H54 (cell line): ENCODE results near the gene KCNN1.

Experiments used
- DNase-seq: peaks from one replicate; pipeline ENCODE4 v3.0.0; 2011; ENCODE audit warnings: low spot score, mixed read lengths; ENCODE audit not compliant: insufficient read length
- FAIRE-seq: peaks from 3 replicates; lab custom pipeline; 2011; peaks lifted over from hg19 to GRCh38; lab: Jason Lieb, UNC
- POLR2A ChIP-seq: IDR thresholded peaks from 2 replicates; pipeline ENCODE4 v1.6.1; 2011; ENCODE audit warnings: low read depth, mild to moderate bottlenecking, low read length

The KCNN1 gene

DNA sequence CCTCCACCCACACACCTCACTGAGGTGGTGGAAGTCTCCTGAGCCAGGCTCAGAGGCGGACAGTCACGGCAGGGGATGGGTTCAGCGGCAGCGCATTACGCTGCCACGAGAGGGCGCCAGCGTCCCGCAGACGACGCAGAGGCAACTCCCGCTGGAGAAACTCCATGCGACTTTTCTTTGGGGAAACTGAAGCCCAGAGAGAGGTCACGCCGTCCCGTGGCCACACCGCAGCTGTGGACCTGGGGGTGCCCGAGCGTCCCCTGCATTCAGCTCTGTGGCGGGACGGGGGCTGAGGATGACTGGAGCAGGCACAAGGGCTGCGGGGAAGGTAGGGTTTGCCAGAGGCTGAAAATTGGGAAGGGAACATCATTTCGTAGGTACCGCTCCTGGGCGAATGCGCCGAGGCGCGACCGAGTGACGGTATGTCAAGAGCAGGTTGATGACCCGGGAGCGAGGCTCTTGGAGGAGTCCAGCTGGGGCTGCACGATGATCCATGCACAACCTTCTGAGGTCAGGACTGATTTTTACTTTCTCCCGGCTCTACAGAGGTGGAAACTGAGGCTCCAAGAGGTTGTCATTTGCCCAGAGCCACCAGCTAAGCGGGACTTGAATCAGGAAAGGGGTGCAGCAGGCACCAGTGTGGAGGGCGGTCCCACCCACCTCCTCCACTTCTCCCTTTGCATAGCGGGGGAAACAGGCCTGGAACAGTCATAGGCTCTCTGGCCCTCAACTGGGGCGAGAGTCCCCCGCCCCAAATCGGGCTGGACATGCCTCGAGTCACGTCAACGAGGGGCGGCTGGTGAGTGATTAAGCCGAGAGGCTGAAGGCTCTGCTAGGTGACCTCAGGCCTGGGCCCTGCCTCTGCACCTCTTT, 40.4 kb downstream of the KCNN1 start:
- TF ChIP-seq POLR2A = no peak
- peak; percentile 95 for DNase-seq
- FAIRE-seq = no peak

DNA sequence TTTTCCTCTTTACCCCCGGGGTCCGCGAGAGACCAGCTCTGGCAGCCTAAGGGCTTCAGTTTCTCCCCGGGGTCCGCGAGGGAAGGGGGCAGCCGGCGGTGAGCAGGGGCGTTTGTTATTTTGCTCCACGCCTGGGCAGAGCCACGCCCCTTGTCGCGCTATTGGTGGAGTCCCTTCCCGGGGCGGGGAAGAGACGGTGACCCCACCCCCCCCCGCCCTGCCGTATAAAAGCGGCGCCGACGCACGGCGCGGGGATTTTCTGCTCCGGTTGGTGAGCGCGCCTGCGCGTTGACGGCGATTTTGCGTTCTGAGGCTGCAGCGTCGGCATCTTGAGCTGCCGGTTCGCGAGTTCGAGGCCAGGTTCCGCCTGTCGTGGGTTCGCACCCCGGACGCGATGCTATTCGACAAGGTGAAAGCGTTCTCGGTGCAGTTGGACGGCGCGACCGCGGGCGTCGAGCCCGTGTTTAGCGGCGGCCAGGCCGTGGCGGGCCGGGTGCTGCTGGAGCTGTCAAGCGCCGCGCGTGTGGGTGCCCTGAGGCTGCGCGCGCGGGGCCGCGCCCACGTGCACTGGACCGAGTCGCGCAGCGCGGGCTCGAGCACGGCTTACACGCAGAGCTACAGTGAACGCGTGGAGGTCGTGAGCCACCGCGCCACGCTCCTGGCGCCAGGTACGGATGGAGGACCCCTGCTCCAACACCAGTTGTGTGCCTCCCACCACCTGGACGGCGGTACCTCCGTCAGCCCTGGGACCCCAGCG, 41.2 kb downstream of the KCNN1 start, which contains the start of gene ARRDC2:
Gene ARRDC2 (plus strand): TSS at position 254 of the 757 bp plus-strand sequence. CDS start 141 bp downstream, at position 395.
- FAIRE-seq (no peak), DNase-seq (peak; percentile 97)
- peak; percentile 41 for TF ChIP-seq POLR2A

DNA sequence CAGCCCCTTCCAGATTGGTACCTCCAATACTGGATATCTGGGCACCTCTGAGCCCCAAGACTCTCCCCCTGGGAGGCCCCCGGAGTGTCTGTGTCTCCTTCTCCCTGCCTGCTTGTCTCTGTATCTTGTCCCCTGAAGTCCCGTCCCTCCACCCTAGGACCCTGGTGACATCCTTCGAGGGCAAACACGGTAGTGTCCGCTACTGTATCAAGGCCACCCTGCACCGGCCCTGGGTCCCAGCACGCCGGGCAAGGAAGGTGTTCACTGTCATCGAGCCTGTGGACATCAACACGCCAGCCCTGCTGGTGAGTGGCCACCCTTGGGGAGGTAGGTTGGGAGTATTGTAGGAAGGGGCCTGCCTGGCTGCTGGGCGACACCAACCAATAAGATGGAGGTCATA, 41.9 kb downstream of the KCNN1 start:
- TF ChIP-seq POLR2A = no peak
- FAIRE-seq (no peak), DNase-seq (no peak)

DNA sequence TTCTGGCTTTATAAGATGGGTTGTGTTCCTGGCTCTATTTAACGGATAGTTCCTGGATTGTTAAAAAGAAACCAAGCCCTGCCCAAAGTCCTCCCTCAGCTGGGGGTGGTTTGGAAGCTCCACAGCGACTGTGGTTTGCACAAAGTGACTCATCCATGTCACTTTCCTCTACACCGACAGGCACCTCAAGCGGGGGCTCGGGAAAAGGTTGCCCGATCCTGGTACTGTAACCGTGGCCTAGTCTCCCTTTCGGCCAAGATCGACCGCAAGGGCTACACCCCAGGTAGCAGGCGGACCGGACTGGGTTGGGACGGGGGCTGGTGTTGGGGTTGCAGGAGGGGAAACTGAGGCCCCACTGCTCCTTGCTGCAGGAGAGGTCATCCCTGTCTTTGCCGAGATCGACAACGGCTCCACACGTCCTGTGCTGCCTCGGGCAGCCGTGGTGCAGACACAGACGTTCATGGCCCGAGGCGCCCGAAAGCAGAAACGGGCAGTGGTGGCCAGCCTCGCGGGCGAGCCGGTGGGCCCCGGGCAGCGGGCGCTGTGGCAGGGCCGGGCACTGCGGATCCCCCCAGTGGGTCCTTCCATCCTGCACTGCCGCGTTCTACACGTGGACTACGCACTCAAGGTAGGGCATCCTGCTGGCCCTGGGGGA, 42.6 kb downstream of the KCNN1 start:
- no peak for FAIRE-seq
- TF ChIP-seq POLR2A = no peak

DNA sequence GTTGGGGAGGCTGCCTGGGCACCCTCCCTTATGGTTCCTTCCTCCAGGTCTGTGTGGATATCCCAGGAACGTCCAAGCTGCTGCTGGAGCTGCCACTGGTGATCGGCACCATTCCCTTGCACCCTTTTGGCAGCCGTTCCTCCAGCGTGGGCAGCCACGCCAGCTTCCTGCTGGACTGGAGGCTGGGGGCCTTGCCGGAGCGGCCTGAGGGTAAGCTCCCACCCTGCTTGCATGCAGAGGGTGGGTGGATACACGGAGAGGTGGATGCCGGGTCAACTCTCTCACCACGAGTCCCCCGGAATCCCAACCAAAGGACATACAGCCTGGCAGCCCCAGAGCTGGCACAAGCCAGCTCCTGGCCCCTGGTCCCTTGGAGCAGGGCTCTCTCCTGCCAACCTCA, 43.2 kb downstream of the KCNN1 start:
- FAIRE-seq (no peak), DNase-seq (no peak)
- TF ChIP-seq POLR2A = no peak

More for the DNA sequence above, 42.6 kb downstream of the KCNN1 start:
- DNase-seq = peak; percentile 63

DNA sequence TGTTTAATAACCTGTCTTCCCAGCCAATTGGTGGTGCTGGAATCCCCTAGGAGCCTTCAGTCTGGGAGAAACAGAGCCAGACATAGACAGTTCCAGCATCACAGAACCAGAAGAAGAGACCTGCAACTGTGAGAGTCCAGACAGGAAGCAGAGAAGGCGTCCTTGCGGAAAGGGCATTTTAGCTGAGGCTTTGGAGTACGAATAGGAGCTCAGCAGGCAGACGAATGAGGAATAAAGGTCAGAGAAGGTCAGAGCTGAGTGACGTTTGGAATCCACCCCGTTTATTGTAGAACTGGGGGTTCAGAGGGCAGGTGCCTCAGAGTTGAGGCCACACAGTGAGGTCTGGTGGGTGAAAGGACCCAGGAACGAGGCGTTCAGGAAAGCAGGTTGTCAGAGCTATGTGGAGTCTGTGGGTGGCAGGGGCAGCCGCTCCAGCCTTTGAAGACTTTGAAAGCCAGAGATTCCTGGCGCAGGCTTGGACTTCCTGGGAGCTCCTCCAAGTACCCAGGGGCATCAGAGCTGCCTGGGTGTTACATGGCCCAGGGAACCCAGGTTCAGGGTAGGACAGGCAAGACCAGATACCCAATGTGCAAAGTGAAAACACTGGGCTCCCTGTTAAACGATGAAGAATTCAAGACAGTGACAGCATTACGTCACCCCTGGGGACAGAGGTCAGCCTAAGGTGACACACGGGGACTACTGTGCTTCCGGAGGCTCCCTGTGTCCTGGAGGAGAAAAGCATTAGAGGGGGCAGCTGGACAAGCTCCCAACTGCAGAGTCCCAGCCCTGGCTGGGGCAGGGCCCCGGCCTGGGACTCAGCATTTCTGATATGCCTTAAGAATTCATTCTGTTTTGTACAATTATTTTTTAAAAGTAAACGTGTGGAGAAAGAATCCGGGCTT, 46.6 kb downstream of the KCNN1 start:
- FAIRE-seq (no peak), DNase-seq (no peak)
- TF ChIP-seq POLR2A = no peak

DNA sequence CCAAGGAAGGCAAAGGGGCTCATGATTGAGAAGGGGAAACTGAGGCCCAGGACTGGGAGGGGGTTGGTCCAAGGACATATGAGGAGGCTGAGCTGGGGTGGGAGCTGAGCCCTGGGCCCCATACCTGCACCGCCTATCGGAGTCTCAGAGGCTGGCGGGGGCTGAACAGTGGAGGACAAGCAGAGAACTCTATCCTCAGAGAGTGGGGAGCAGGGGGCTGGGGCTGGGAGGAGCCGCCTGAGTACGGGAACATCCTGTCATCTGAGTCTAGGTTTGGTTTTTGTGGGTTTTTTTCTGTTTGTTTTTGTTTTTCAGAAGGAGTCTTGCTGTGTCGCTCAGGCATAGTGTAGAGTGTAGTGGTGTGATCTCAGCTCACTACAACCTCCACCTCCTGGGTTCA, 47.3 kb downstream of the KCNN1 start:
- FAIRE-seq = no peak

DNA sequence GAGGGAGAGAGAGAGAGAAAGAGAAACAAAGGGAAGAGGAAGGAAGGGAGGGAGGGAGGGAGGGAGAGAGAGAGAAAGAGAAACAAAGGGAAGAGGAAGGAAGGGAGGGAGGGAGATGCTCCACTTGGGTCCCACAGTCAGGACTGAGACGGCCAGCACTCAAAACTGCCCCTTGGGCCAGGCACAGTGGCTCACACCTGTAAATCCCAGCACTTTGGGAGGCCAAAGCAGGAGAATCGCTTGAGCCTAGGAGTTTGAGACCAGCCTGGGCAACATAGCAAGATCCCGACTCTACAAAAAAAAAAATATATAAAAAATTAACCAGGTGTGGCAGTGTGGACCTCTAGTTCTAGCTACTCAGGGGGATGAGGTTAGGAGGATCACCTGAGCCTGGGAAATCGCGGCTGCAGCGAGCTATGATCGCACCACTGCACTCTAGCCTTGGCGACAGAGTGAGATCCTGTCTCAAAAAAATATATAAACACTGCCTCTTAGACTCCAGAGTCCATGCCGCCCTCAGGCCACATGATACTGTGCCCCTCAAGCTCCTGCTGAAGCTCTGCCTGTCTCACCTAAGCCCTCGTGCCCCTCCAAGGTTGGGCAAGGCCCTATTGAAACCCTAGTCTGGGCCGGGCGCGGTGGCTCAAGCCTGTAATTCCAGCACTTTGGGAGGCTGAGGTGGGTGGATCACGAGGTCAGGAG, 49.5 kb downstream of the KCNN1 start:
- no peak for TF ChIP-seq POLR2A
- DNase-seq = no peak
- no peak for FAIRE-seq

More for the DNA sequence above, 47.3 kb downstream of the KCNN1 start:
- no peak for TF ChIP-seq POLR2A
- DNase-seq = no peak

DNA sequence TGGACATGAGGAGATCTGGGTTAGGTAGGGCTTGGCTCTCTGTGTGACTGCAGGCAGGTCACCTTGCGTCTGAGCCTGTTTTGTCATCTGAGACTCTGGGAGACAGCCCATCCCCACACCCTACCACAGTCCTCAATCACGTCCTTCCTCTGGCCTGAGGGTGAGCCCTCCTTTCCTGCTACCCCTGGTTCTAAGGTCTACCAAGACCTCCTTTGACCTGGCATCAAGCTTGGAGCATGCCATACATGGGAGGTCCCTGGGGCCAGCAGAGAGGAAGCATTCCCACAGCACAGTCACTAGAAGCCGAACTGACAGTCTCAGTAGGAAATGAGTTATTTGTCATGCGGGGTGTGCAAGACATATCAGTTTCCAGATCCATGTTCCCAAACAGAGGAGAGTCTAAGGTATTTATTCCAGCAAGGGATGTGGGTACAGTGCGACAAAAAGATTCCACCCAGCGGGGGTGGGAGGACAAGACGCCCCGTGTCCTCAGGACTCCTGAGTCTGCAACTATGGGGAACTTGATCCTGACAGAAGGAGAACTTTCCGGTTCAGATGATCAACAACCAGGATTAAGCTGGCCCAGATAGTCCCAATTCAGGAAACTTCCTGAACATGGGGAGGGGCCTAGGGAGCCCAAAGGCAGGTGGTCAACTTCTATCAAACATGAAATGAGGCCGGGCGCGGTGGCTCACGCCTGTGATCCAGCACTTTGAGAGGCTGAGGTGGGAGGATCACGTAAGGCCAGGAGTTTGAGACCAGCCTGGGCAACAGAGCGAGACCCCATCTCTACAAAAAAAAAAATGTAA, 50.6 kb downstream of the KCNN1 start:
- no peak for TF ChIP-seq POLR2A
- no peak for DNase-seq
- no peak for FAIRE-seq

DNA sequence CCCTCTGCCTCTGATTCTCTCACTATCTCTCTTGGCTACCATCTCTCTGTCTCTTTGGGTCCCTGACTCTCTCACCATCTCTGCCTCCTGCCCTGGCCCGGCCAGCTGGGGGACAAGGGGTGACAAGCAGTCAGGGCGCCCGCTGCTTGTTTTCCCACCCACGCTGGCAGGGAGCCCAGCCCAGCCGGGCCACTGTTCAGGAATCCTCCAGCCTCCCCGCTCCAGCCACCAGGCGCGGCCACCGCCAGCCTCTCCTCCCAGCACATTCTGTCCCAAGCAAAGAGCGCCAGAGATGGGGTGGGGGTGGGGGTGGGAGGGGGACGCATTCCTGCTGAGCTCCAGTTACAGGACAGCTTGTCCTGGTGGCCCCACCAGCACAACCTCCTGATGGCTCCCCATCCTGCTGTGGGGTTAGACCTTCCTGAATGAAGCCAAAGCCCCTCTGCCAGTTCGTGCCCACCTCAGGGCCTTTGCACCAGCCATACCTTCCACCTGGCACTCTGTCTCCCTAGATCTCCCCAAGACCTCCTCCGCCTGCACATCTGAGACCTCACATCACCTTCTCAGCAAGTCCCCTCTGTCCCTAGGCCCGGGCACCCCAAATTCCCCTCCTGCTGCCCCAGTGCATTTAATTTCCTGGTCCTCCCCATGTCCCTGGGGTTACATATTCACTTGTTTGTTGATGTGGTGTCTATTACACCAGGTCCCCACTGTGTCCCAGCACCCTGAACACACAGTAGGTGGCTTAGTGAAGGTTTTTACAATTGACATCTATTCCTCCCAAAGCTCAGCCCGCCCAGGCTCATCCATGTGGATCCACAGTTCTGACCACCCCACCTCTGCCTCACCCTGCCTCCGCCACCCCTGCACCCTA, 53.5 kb downstream of the KCNN1 start:
- no peak for FAIRE-seq
- DNase-seq = no peak
- TF ChIP-seq POLR2A = no peak

DNA sequence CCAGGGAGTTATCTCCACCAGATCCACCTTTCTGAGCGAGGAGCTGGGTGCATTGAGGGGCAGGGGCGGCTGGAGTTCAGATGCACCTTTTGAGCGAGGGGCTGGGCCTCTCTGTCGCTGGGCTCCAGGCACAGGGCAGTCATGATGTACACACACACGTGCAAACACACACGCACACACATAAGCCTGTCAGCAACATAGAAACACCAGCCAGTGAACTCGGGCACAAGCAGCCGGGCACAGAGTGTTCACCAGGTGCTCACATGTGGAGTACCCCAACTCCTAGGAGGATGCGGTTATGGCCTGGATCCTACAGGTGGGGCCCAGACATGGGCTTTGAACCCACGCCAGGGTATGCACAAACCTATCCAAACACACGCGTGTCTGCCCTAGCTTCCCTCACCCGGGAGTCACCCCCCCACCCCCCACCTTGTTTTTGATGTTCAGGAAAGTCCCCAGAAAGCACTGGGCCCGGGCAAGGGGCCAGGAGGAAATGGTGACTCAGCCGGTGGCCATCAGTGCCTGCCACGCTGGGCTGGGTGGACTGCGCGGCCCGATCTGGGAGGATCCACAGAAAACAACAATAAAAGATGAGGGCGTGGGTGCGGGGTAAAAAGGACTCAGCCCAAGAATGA, 54.3 kb downstream of the KCNN1 start:
- DNase-seq (peak; percentile 82), FAIRE-seq (no peak)
- no peak; the same call in 1 of the 2 replicates for TF ChIP-seq POLR2A
